Fibroblast of pulmonary artery (primary cell): Measurements from ENCODE around the gene KCNF1.

Source experiments
- DNase-seq: peaks from one replicate; pipeline ENCODE4 v3.0.0-alpha.2; 2010; ENCODE audit warnings: low read depth
- H3K4me3 ChIP-seq: replicated peaks from 2 replicates; pipeline ENCODE4 v1.5.1; 2011; ENCODE audit warnings: low read depth, mild to moderate bottlenecking, control low read depth, low read length, moderate library complexity
- CTCF ChIP-seq: IDR thresholded peaks from 2 replicates; pipeline ENCODE4 v1.5.1; 2011; ENCODE audit warnings: mild to moderate bottlenecking, control low read depth, low read length, inconsistent platforms; ENCODE audit errors: missing control alignments

KCNF1 gene

GRCh38 chr2:10879624-10880585, 31.8 kb upstream of the KCNF1 start:
- TF ChIP-seq CTCF = no peak

GRCh38 chr2:10880586-10881321, 31.0 kb upstream of the KCNF1 start:
- no peak for DNase-seq
- H3K4me3 ChIP-seq = no peak overlapping the region
- TF ChIP-seq CTCF = no peak

More at GRCh38 chr2:10879624-10880585, 31.8 kb upstream of the KCNF1 start:
- DNase-seq = no peak
- no peak overlapping the region for H3K4me3 ChIP-seq

- DNase-seq = no peak
- TF ChIP-seq CTCF = no peak
- H3K4me3 ChIP-seq = no peak overlapping the region
These were observed 29.2 kb upstream of the KCNF1 start for GRCh38 chr2:10882568-10882967.

GRCh38 chr2:10883066-10883465, 28.7 kb upstream of the KCNF1 start:
- H3K4me3 ChIP-seq = no peak overlapping the region
- no peak for DNase-seq
- no peak for TF ChIP-seq CTCF

GRCh38 chr2:10883801-10884478, 27.8 kb upstream of the KCNF1 start:
- H3K4me3 ChIP-seq = no peak overlapping the region
- no peak for DNase-seq
- TF ChIP-seq CTCF = no peak

- no peak for DNase-seq
- no peak overlapping the region for H3K4me3 ChIP-seq
- no peak for TF ChIP-seq CTCF
These were observed 27.2 kb upstream of the KCNF1 start for GRCh38 chr2:10884574-10884975.
